ENCODE measurements around the gene UBE2V1. TPM values are rescaled to one million over a fixed set of nuclear protein-coding genes. Genes with fewer than 3 reads are reported as not detected.

The UBE2V1 gene
- total RNA-seq, 1 experiment from 2014 or later = 119 TPM

GRCh38 chr20:50129662-50130355 lies 16.9 kb upstream of the UBE2V1 start:
- no peak overlapping the region for H3K4me2 ChIP-seq (ENCODE audit: low read length)

DNA sequence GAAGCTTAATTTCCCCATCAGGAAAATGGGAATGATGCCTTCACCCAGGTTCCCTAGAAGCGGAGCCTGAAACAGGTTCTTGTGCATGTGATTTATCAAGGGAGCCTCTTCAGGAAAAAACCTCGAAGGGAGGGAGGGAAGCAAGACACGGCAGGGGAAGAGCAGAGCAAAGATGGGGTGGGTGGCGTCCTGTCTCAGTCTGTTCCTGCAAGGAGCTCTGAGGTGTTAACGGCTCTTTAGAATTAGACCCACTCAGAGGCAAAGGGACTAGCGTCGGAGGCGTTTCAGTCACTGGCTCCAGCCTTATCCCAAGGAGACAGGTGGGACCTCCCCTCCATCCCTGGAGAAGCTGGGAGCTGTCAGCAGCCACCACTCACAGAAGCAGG lies 15.6 kb upstream of the UBE2V1 start:
- H3K9ac ChIP-seq (ENCODE audit: low read length) = no peak overlapping the region
- ChIA-PET POLR2A (ENCODE audit: unreplicated experiment) (no interaction called here), CTCF (no interaction called here)
- peaks cover 6% of the 10 kb centered on the region; the same call in 1 of the 2 replicates for H4K20me1 ChIP-seq (ENCODE audit: low read length)
- H3K27me3 ChIP-seq (ENCODE audit: low read length) = no peaks in the 10 kb centered on the region
- no peak for ATAC-seq
- no peaks in the 10 kb centered on the region for H3F3A ChIP-seq (ENCODE audit: low read length, unreplicated experiment)
- intact Hi-C loops (cut with micrococcal nuclease) = no loop called here
- no peak overlapping the region for H3K27ac ChIP-seq (ENCODE audit: low read length)
- no peak overlapping the region for H3K4me3 ChIP-seq (ENCODE audit: low read length)
- DNase-seq = no peak
- no peaks in the 10 kb centered on the region for H3K9me2 ChIP-seq (replicated peaks; ENCODE audit: low read length)
- TF ChIP-seq EZH2phosphoT487 (IDR thresholded peaks at IDR 0.05; ENCODE audit: borderline replicate concordance, low read length) (no peak), EZH2 (IDR thresholded peaks at IDR 0.05; ENCODE audit: low read length, unreplicated experiment) (no peak), CTCF (conservative IDR thresholded peaks at IDR 0.05; ENCODE audit: low read depth, low read length) (no peak)
- H2AFZ ChIP-seq (ENCODE audit: low read length) = no peak overlapping the region
- peaks cover 82% of the 10 kb centered on the region for H3K36me3 ChIP-seq (ENCODE audit: low read depth, low read length)
- peaks cover 9% of the 10 kb centered on the region for H3K4me1 ChIP-seq (ENCODE audit: insufficient read depth, low read length)
- H3K79me2 ChIP-seq (ENCODE audit: low read length) = peaks cover 13% of the 10 kb centered on the region
- no peak overlapping the region for H3K4me2 ChIP-seq (ENCODE audit: low read length)
- BruUV-seq (replicated peaks) = no TSS peak
- no peaks in the 10 kb centered on the region for H3K9me3 ChIP-seq (ENCODE audit: low read length)

More at GRCh38 chr20:50129662-50130355, 16.9 kb upstream of the UBE2V1 start:
- CTCF ChIA-PET = no interaction called here
- ATAC-seq (no peak), DNase-seq (no peak)
- no peak overlapping the region for H3K27ac ChIP-seq (ENCODE audit: low read length)
- peaks cover 9% of the 10 kb centered on the region for H3K4me1 ChIP-seq (ENCODE audit: insufficient read depth, low read length)
- TF ChIP-seq EZH2 (IDR thresholded peaks at IDR 0.05; ENCODE audit: low read length, unreplicated experiment) (no peak), EZH2phosphoT487 (IDR thresholded peaks at IDR 0.05; ENCODE audit: borderline replicate concordance, low read length) (no peak), CTCF (conservative IDR thresholded peaks at IDR 0.05; ENCODE audit: low read depth, low read length) (no peak)
- no TSS peak for BruUV-seq (replicated peaks)
- peaks cover 25% of the 10 kb centered on the region for H3K79me2 ChIP-seq (ENCODE audit: low read length)
- H3K9me3 ChIP-seq (ENCODE audit: low read length) = no peaks in the 10 kb centered on the region
- H3K9me2 ChIP-seq (replicated peaks; ENCODE audit: low read length) = no peaks in the 10 kb centered on the region
- intact Hi-C loops (cut with micrococcal nuclease) = no loop called here
- H4K20me1 ChIP-seq (ENCODE audit: low read length) = peaks cover 6% of the 10 kb centered on the region; the same call in 1 of the 2 replicates
- no peak overlapping the region for H3K4me3 ChIP-seq (ENCODE audit: low read length)
- no peak overlapping the region for H3K9ac ChIP-seq (ENCODE audit: low read length)
- no peaks in the 10 kb centered on the region for H3K27me3 ChIP-seq (ENCODE audit: low read length)
- H3F3A ChIP-seq (ENCODE audit: low read length, unreplicated experiment) = no peaks in the 10 kb centered on the region
- peaks cover 76% of the 10 kb centered on the region for H3K36me3 ChIP-seq (ENCODE audit: low read depth, low read length)
- POLR2A ChIA-PET (ENCODE audit: unreplicated experiment) = no interaction called here
- no peak overlapping the region for H2AFZ ChIP-seq (ENCODE audit: low read length)
